OCI-LY1 (cell line): ENCODE data around the gene NOP14.
A peak's percentile ranks its signal among the peaks of the same experiment; 100 is the strongest.

Experiments used
- H2AFZ ChIP-seq: fragments of 200-600 bp; sonication (generic), shearing (Covaris generic); 2 replicates; pipeline ENCODE4 v1.6.0; 2014; ENCODE audit warnings: antibody characterized with exemption, mild to moderate bottlenecking, low read length
- H3F3A ChIP-seq: fragments of 200-600 bp; sonication (generic), shearing (Covaris generic); 2 replicates; pipeline ENCODE4 v1.6.0; 2014; ENCODE audit warnings: mild to moderate bottlenecking, antibody characterized with exemption, low read length, moderate library complexity; ENCODE audit not compliant: insufficient read depth
- H3K27ac ChIP-seq: fragments of 200-600 bp; sonication (generic); 2 replicates; pipeline ENCODE4 v1.5.1; 2014; ENCODE audit warnings: low read length, mixed run types, mild to moderate bottlenecking, low read depth; ENCODE audit not compliant: poor library complexity, severe bottlenecking
- H3K27me3 ChIP-seq: fragments of 200-600 bp; sonication (generic); 2 replicates; pipeline ENCODE4 v1.6.0; 2014; ENCODE audit warnings: antibody characterized with exemption, mild to moderate bottlenecking, low read length, moderate library complexity; ENCODE audit not compliant: insufficient read depth
- H3K36me3 ChIP-seq: fragments of 200-600 bp; sonication (generic); 2 replicates; pipeline ENCODE4 v1.6.1; 2014; ENCODE audit warnings: mild to moderate bottlenecking, antibody characterized with exemption, low read length, moderate library complexity, mixed read lengths; ENCODE audit not compliant: insufficient read depth
- H3K4me1 ChIP-seq: fragments of 200-600 bp; sonication (generic); 2 replicates; pipeline ENCODE4 v1.5.1; 2014; ENCODE audit warnings: mild to moderate bottlenecking, low read length, moderate library complexity; ENCODE audit not compliant: insufficient read depth, severe bottlenecking
- H3K4me2 ChIP-seq: fragments of 200-600 bp; sonication (generic), shearing (Covaris generic); 2 replicates; pipeline ENCODE4 v1.6.1; 2014; ENCODE audit warnings: low read length
- H3K4me3 ChIP-seq: fragments of 200-600 bp; sonication (generic); 2 replicates; pipeline ENCODE4 v1.5.1; 2014; ENCODE audit warnings: low read length, low read depth, mild to moderate bottlenecking, mixed read lengths; ENCODE audit not compliant: poor library complexity, severe bottlenecking
- H3K79me2 ChIP-seq: fragments of 200-600 bp; shearing (Covaris generic); 2 replicates; pipeline ENCODE4 v1.6.1; 2016; ENCODE audit warnings: mixed run types, low read length, mixed read lengths; ENCODE audit not compliant: insufficient read depth
- H3K9ac ChIP-seq: fragments of 200-600 bp; sonication (generic), shearing (Covaris generic); 2 replicates; pipeline ENCODE4 v1.6.1; 2014; ENCODE audit warnings: mild to moderate bottlenecking, low read length, mixed read lengths
- H3K9me2 ChIP-seq: fragments of 200-600 bp; sonication (generic), shearing (Covaris generic); 2 replicates; pipeline ENCODE4 v1.6.1; 2014; ENCODE audit warnings: low read depth, mild to moderate bottlenecking, low read length, mixed read lengths
- H3K9me3 ChIP-seq: fragments of 200-600 bp; shearing (Covaris generic); 2 replicates; pipeline ENCODE4 v1.6.1; 2014; ENCODE audit warnings: low read length, mixed read lengths
- H4K20me1 ChIP-seq: fragments of 200-600 bp; sonication (generic), shearing (Covaris generic); 2 replicates; pipeline ENCODE4 v1.6.0; 2016; ENCODE audit warnings: mild to moderate bottlenecking, low read length; ENCODE audit not compliant: insufficient read depth
- CTCF ChIP-seq: fragments of 200-600 bp; sonication (generic), shearing (Covaris generic); IDR thresholded peaks from 2 replicates; pipeline ENCODE4 v1.5.1; 2017; ENCODE audit warnings: mild to moderate bottlenecking, antibody characterized with exemption, low read length, moderate library complexity, mixed read lengths
- EZH2 ChIP-seq: fragments of 200-600 bp; sonication (generic), shearing (Covaris generic); IDR thresholded peaks from 2 replicates; pipeline ENCODE4 v1.8.0; 2017; ENCODE audit warnings: borderline replicate concordance, mixed run types, mild to moderate bottlenecking, antibody characterized with exemption, low read length, moderate library complexity, mixed read lengths

Gene NOP14

GRCh38 chr4:3010577-3010976, 47.4 kb upstream of the NOP14 start:
- H3K4me2 ChIP-seq = no peak overlapping the region
- H3K9me2 ChIP-seq = no peaks in the 10 kb centered on the region
- no peaks in the 10 kb centered on the region for H3K36me3 ChIP-seq
- H3K4me1 ChIP-seq = no peaks in the 10 kb centered on the region
- H2AFZ ChIP-seq = no peak overlapping the region
- no peak overlapping the region for H3K27ac ChIP-seq
- no peaks in the 10 kb centered on the region for H3F3A ChIP-seq
- no peaks in the 10 kb centered on the region for H3K79me2 ChIP-seq
- no peaks in the 10 kb centered on the region for H3K27me3 ChIP-seq
- no peaks in the 10 kb centered on the region for H3K9me3 ChIP-seq
- no peak overlapping the region for H3K9ac ChIP-seq
- H3K4me3 ChIP-seq = no peak overlapping the region
- no peaks in the 10 kb centered on the region for H4K20me1 ChIP-seq
- no peak for TF ChIP-seq EZH2
- TF ChIP-seq CTCF = no peak

- no peaks in the 10 kb centered on the region for H3K27me3 ChIP-seq
- no peaks in the 10 kb centered on the region for H3K36me3 ChIP-seq
- H3F3A ChIP-seq = no peaks in the 10 kb centered on the region
- no peak overlapping the region for H3K27ac ChIP-seq
- H4K20me1 ChIP-seq = no peaks in the 10 kb centered on the region
- TF ChIP-seq EZH2 (no peak), CTCF (peak; percentile 6; the same call in 1 of the 2 replicates)
- H3K9ac ChIP-seq = no peak overlapping the region
- H3K4me2 ChIP-seq = no peak overlapping the region
- no peaks in the 10 kb centered on the region for H3K79me2 ChIP-seq
- no peaks in the 10 kb centered on the region for H3K9me2 ChIP-seq
- H3K9me3 ChIP-seq = no peaks in the 10 kb centered on the region
- H3K4me3 ChIP-seq = no peak overlapping the region
- no peak overlapping the region for H2AFZ ChIP-seq
- no peaks in the 10 kb centered on the region for H3K4me1 ChIP-seq
These were observed 46.2 kb upstream of the NOP14 start for GRCh38 chr4:3009422-3009821.

DNA sequence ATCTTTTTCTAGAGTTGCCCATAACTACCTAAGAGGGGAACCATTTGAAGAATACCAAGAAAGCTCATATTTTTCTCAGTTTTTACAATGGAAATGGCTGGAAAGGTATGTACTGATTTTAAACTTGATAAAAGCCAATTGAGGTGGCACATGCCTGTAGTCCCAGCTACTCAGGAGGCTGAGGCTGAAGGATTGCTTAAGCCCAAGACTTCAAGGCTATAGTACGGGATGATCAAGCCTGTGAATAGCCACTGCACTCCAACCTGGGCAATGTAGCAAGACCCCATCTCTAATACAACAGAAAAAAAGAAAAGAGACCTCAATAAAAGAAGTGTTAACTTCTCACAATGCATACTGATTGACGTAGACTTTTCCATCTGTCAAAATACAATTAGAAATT, 44.5 kb upstream of the NOP14 start:
- Histone ChIP-seq H3K4me1 (no peaks in the 10 kb centered on the region), H4K20me1 (no peaks in the 10 kb centered on the region), H3K36me3 (no peaks in the 10 kb centered on the region), H3K9ac (no peak overlapping the region), H3K27me3 (no peaks in the 10 kb centered on the region), H2AFZ (no peak overlapping the region), H3K79me2 (no peaks in the 10 kb centered on the region), H3F3A (no peaks in the 10 kb centered on the region), H3K4me2 (no peak overlapping the region), H3K9me2 (no peaks in the 10 kb centered on the region), H3K9me3 (no peaks in the 10 kb centered on the region), H3K27ac (no peak overlapping the region), H3K4me3 (no peak overlapping the region)
- TF ChIP-seq CTCF (no peak), EZH2 (no peak)
